GM23338 (cell line): ENCODE results near the gene AGMAT. TPM values are rescaled to one million over a fixed set of nuclear protein-coding genes. Genes with fewer than 3 reads are reported as not detected.

ENCODE experiments used
- ATAC-seq: fragments of 200-7000 bp; cut with Tn5 transposase; 3 replicates; pipeline ENCODE4 v1.9.1; 2020
- DNase-seq: peaks from one replicate; pipeline ENCODE4 v3.0.0-alpha.2; 2015; ENCODE audit warnings: low spot score
- H2AFZ ChIP-seq: fragments of 200-600 bp; sonication (generic); 2 replicates; pipeline ENCODE4 v1.8.0; 2016; ENCODE audit warnings: antibody characterized with exemption, mild to moderate bottlenecking, moderate library complexity
- H3F3A ChIP-seq: fragments of 200-600 bp; sonication (generic); replicated peaks from 2 replicates; pipeline ENCODE4 v1.8.0; 2017; ENCODE audit warnings: antibody characterized with exemption, mixed run types, low read depth
- H3K27ac ChIP-seq: fragments of 200-600 bp; sonication (generic); 2 replicates; pipeline ENCODE4 v1.6.1; 2016; ENCODE audit warnings: low read depth
- H3K27me3 ChIP-seq: fragments of 200-600 bp; sonication (generic); 2 replicates; pipeline ENCODE4 v1.8.0; 2016; ENCODE audit warnings: mild to moderate bottlenecking, mixed run types, moderate library complexity; ENCODE audit not compliant: insufficient read depth
- H3K36me3 ChIP-seq: fragments of 200-600 bp; sonication (generic); 2 replicates; pipeline ENCODE4 v1.8.0; 2016; ENCODE audit warnings: mild to moderate bottlenecking; ENCODE audit not compliant: insufficient read depth
- H3K4me1 ChIP-seq: fragments of 200-600 bp; sonication (generic); 2 replicates; pipeline ENCODE4 v1.8.0; 2016; ENCODE audit warnings: mild to moderate bottlenecking, moderate library complexity; ENCODE audit not compliant: insufficient read depth
- H3K4me2 ChIP-seq: fragments of 200-600 bp; sonication (generic); 2 replicates; pipeline ENCODE4 v1.7.1; 2017; ENCODE audit warnings: mixed run types
- H3K4me3 ChIP-seq: fragments of 200-600 bp; sonication (generic); 2 replicates; pipeline ENCODE4 v1.6.1; 2016; ENCODE audit warnings: mixed run types
- H3K79me2 ChIP-seq: fragments of 200-600 bp; sonication (generic); replicated peaks from 2 replicates; pipeline ENCODE4 v1.8.0; 2017; ENCODE audit warnings: mild to moderate bottlenecking; ENCODE audit not compliant: insufficient read depth
- H3K9me2 ChIP-seq: fragments of 200-600 bp; sonication (generic); 2 replicates; pipeline ENCODE4 v1.8.0; 2017; ENCODE audit not compliant: insufficient read depth
- H4K20me1 ChIP-seq: fragments of 200-600 bp; sonication (generic); replicated peaks from 2 replicates; pipeline ENCODE4 v1.8.0; 2017; ENCODE audit warnings: mild to moderate bottlenecking; ENCODE audit not compliant: insufficient read depth
- H3K27ac Mint-ChIP-seq: 2 replicates; pipeline ENCODE4 v1.8.0; 2020; ENCODE audit warnings: inconsistent platforms, mild to moderate bottlenecking, moderate library complexity, mixed read lengths
- H3K27me3 Mint-ChIP-seq: 3 replicates; pipeline ENCODE4 v1.8.0; 2022; ENCODE audit warnings: low read depth, mild to moderate bottlenecking, moderate library complexity, mixed read lengths, inconsistent platforms; ENCODE audit not compliant: insufficient read depth, poor library complexity
- H3K36me3 Mint-ChIP-seq: 3 replicates; pipeline ENCODE4 v1.8.0; 2021; ENCODE audit warnings: low read depth, mild to moderate bottlenecking, inconsistent platforms, moderate library complexity, mixed read lengths
- H3K4me1 Mint-ChIP-seq: 3 replicates; pipeline ENCODE4 v1.8.0; 2020; ENCODE audit warnings: mild to moderate bottlenecking, inconsistent platforms, mixed read lengths
- H3K4me3 Mint-ChIP-seq: 3 replicates; pipeline ENCODE4 v1.8.0; 2021; ENCODE audit warnings: moderate library complexity, mild to moderate bottlenecking, inconsistent platforms, mixed read lengths
- H3K9me3 Mint-ChIP-seq: 3 replicates; pipeline ENCODE4 v1.8.0; 2020; ENCODE audit warnings: moderate library complexity, mild to moderate bottlenecking, inconsistent platforms, mixed read lengths
- CREB1 ChIP-seq: fragments of 250-450 bp; sonication (Bioruptor Pico); IDR thresholded peaks from 2 replicates; pipeline ENCODE4 v1.5.0; 2020; ENCODE audit warnings: low read depth, mild to moderate bottlenecking, moderate library complexity
- CTCF ChIP-seq, 2 experiments: fragments of 200-600 bp in 1 of 2; sonication (generic) in 1 of 2; conservative IDR thresholded peaks; 2 replicates each; pipeline versions ENCODE4 v1.5.1 to v1.6.1; 2016 to 2017; ENCODE audit warnings: antibody characterized with exemption in 2 of 2, low read depth in 2 of 2, mild to moderate bottlenecking in 2 of 2, moderate library complexity in 1 of 2
- EZH2 ChIP-seq: fragments of 200-600 bp; sonication (generic); IDR thresholded peaks from one replicate; pipeline ENCODE4 v1.8.0; 2017; ENCODE audit warnings: antibody characterized with exemption, mild to moderate bottlenecking, low read depth; ENCODE audit not compliant: unreplicated experiment
- JUNB ChIP-seq: IDR thresholded peaks from one replicate; pipeline ENCODE4 v1.6.1; 2016; ENCODE audit warnings: antibody characterized with exemption; ENCODE audit not compliant: unreplicated experiment
- NANOG ChIP-seq: IDR thresholded peaks from 2 replicates; pipeline ENCODE4 v1.6.1; 2016; ENCODE audit warnings: antibody characterized with exemption, borderline replicate concordance
- POLR2AphosphoS5 ChIP-seq: IDR thresholded peaks from 2 replicates; pipeline ENCODE4 v1.6.1; 2016; ENCODE audit warnings: antibody characterized with exemption, low read depth
- REST ChIP-seq: IDR thresholded peaks from one replicate; pipeline ENCODE4 v1.6.1; 2018; ENCODE audit warnings: antibody characterized with exemption; ENCODE audit not compliant: unreplicated experiment
- ZNF114 ChIP-seq: fragments of 250-450 bp; sonication (Bioruptor Pico); IDR thresholded peaks from 2 replicates; pipeline ENCODE4 v1.5.0; 2020; ENCODE audit warnings: mild to moderate bottlenecking, moderate library complexity
- ZNF462 ChIP-seq: fragments of 250-450 bp; sonication (Bioruptor Pico); IDR thresholded peaks from 2 replicates; pipeline ENCODE4 v1.5.0; 2020; ENCODE audit warnings: mild to moderate bottlenecking, moderate library complexity
- polyA plus RNA-seq: library from polyadenylated mRNA; unstranded; fragments of >200 nt; fragmentation: Nextera tagmentation; extraction: Ambion mirVana; gene quantifications from 2 replicates; pipeline ENCODE4 v1.2.1, GENCODE V29; 2016
- total RNA-seq: library from RNA; depleted of rRNA; stranded (reverse); fragments of >200 nt; shearing (Covaris generic); gene quantifications from 2 replicates; pipeline ENCODE4 v1.2.3, GENCODE V29; 2014

The AGMAT gene
- total and polyA plus RNA-seq, 2 experiments from 2014 or later: 1.8 to 7.4 TPM

- Mint-ChIP-seq H3K27ac (no peak overlapping the region), H3K9me3 (no peaks in the 10 kb centered on the region), H3K4me3 (no peak overlapping the region), H3K27me3 (peaks cover 2% of the 10 kb centered on the region), H3K4me1 (peaks cover 3% of the 10 kb centered on the region; the same call in 1 of the 3 replicates), H3K36me3 (peaks cover 52% of the 10 kb centered on the region)
- Histone ChIP-seq H3K36me3 (peaks cover 47% of the 10 kb centered on the region), H3K27ac (peak overlapping the region; percentile 52; the same call in 1 of the 2 replicates), H3K79me2 (peaks cover 61% of the 10 kb centered on the region), H3K4me1 (0 out of 2 replicates have a peak, but pooled peaks cover 4% of the 10 kb centered on the region), H3K27me3 (no peaks in the 10 kb centered on the region), H3K4me3 (no peak overlapping the region), H2AFZ (no peak overlapping the region), H3K4me2 (no peak overlapping the region), H3F3A (peaks cover 4% of the 10 kb centered on the region; the same call in 1 of the 2 replicates), H3K9me2 (no peaks in the 10 kb centered on the region), H4K20me1 (peaks cover 37% of the 10 kb centered on the region)
- DNase-seq: no peak
- no peak for TF ChIP-seq EZH2
- TF ChIP-seq ZNF114 (CRISPR knock-in tag): no peak
- no peak for ATAC-seq
These were observed 43.2 kb upstream of the AGMAT start for GRCh38 chr1:15628003-15628402.

- H3K4me3 Mint-ChIP-seq: no peak overlapping the region
- peaks cover 50% of the 10 kb centered on the region for H3K36me3 Mint-ChIP-seq
- no peak for ATAC-seq
- H3K4me1 Mint-ChIP-seq: peaks cover 4% of the 10 kb centered on the region; the same call in 2 of the 3 replicates
- H3K4me2 ChIP-seq: no peak overlapping the region
- peaks cover 41% of the 10 kb centered on the region for H4K20me1 ChIP-seq
- peaks cover 47% of the 10 kb centered on the region for H3K36me3 ChIP-seq
- peaks cover 4% of the 10 kb centered on the region for H3K27me3 Mint-ChIP-seq
- peaks cover 66% of the 10 kb centered on the region for H3K79me2 ChIP-seq
- no peak overlapping the region for H3K27ac Mint-ChIP-seq
- H3K27ac ChIP-seq: peak overlapping the region; percentile 52; the same call in 1 of the 2 replicates
- no peaks in the 10 kb centered on the region for H3K9me2 ChIP-seq
- H2AFZ ChIP-seq: no peak overlapping the region
- no peaks in the 10 kb centered on the region for H3K9me3 Mint-ChIP-seq
- 0 out of 2 replicates have a peak, but pooled peaks cover 4% of the 10 kb centered on the region for H3K4me1 ChIP-seq
- no peak overlapping the region for H3K4me3 ChIP-seq
- no peak for DNase-seq
- no peaks in the 10 kb centered on the region for H3K27me3 ChIP-seq
- 0 out of 2 replicates have a peak, but pooled peaks cover 3% of the 10 kb centered on the region for H3F3A ChIP-seq
- TF ChIP-seq NANOG (no peak), POLR2AphosphoS5 (no peak), EZH2 (no peak), JUNB (no peak), ZNF114 (CRISPR knock-in tag) (no peak), ZNF462 (CRISPR knock-in tag) (no peak), REST (no peak), CTCF (conservative IDR thresholded peaks at IDR 0.05; ENCODE audit: low read depth in 2 of 2) (no peak), CREB1 (CRISPR knock-in tag) (no peak)
These were observed 42.6 kb upstream of the AGMAT start for GRCh38 chr1:15627343-15627988.
